Thyroid gland (tissue), 4 donors: Measurements from ENCODE around the gene METTL15.

Source experiments
- CTCF ChIP-seq, 6 experiments: fragments of 200-600 bp in 3 of 6; fragments of 450-650 bp in 3 of 6; sonication (generic) in 3 of 6; IDR thresholded peaks; one replicate each; pipeline ENCODE4 v1.5.1; 2016 to 2019; ENCODE audit warnings: antibody characterized with exemption in 6 of 6, mild to moderate bottlenecking in 2 of 6, inconsistent platforms in 1 of 6, moderate library complexity in 1 of 6
- POLR2A ChIP-seq, 2 donors: fragments of 450-650 bp; IDR thresholded peaks; one replicate each; pipeline ENCODE4 v1.6.1; 2017; ENCODE audit warnings: antibody characterized with exemption in 2 of 2, mild to moderate bottlenecking in 2 of 2, moderate library complexity in 1 of 2

GRCh38 chr11:28108958-28109357, 770 bp downstream of the METTL15 start:
- TF ChIP-seq CTCF (IDR thresholded peaks at IDR 0.05), result no peak
- no peak for TF ChIP-seq POLR2A (IDR thresholded peaks at IDR 0.05)
